Measurements from ENCODE around the gene GH1. TPM values are rescaled to one million over a fixed set of nuclear protein-coding genes. Genes with fewer than 3 reads are reported as not detected.

Gene GH1
- total RNA-seq, 2 donors from 2014 or later, result not detected

- H3K9me3 Mint-ChIP-seq, result no peaks in the 10 kb centered on the region
- H3K4me1 Mint-ChIP-seq (ENCODE audit: low read depth in 2 of 2), result peaks cover 0 to 15% of the 10 kb centered on the region in 2 donors
- no peak for ATAC-seq
- H3K27me3 Mint-ChIP-seq, result peaks cover 0 to 9% of the 10 kb centered on the region in 2 donors
- no peak for DNase-seq (ENCODE audit: low spot score)
- H3K4me3 Mint-ChIP-seq, result no peak overlapping the region
- H3K36me3 Mint-ChIP-seq, result no peaks in the 10 kb centered on the region
- no peak overlapping the region for H3K27ac Mint-ChIP-seq
Observed at GRCh38 chr17:63940584-63940983, 21.9 kb upstream of the GH1 start.

- H3K27me3 Mint-ChIP-seq, result peaks cover 0 to 9% of the 10 kb centered on the region in 2 donors
- H3K9me3 Mint-ChIP-seq, result no peaks in the 10 kb centered on the region
- no peak overlapping the region for H3K4me3 Mint-ChIP-seq
- ATAC-seq (no peak), DNase-seq (ENCODE audit: low spot score) (no peak)
- peaks cover 0 to 10% of the 10 kb centered on the region in 2 donors for H3K4me1 Mint-ChIP-seq (ENCODE audit: low read depth in 2 of 2)
- no peak overlapping the region for H3K27ac Mint-ChIP-seq
- no peaks in the 10 kb centered on the region for H3K36me3 Mint-ChIP-seq
Observed at GRCh38 chr17:63939884-63940283, 21.2 kb upstream of the GH1 start.

GRCh38 chr17:63939401-63939800, 20.8 kb upstream of the GH1 start:
- Mint-ChIP-seq H3K9me3 (no peaks in the 10 kb centered on the region), H3K27ac (no peak overlapping the region), H3K4me3 (no peak overlapping the region), H3K4me1 (ENCODE audit: low read depth in 2 of 2) (peaks cover 0 to 10% of the 10 kb centered on the region in 2 donors), H3K36me3 (no peaks in the 10 kb centered on the region), H3K27me3 (peaks cover 0 to 9% of the 10 kb centered on the region in 2 donors)
- DNase-seq (ENCODE audit: low spot score), result no peak
- no peak for ATAC-seq

GRCh38 chr17:63937920-63938319, 19.3 kb upstream of the GH1 start:
- ATAC-seq (no peak), DNase-seq (ENCODE audit: low spot score) (no peak)
- Mint-ChIP-seq H3K4me1 (ENCODE audit: low read depth in 2 of 2) (peaks cover 0 to 8% of the 10 kb centered on the region in 2 donors), H3K27me3 (peaks cover 0 to 8% of the 10 kb centered on the region in 2 donors), H3K36me3 (no peaks in the 10 kb centered on the region), H3K9me3 (no peaks in the 10 kb centered on the region), H3K4me3 (no peak overlapping the region), H3K27ac (peak overlapping the region in 1 of 2 donors; percentile 33)

GRCh38 chr17:63937319-63937718, 18.7 kb upstream of the GH1 start:
- Mint-ChIP-seq H3K36me3 (no peaks in the 10 kb centered on the region), H3K4me3 (no peak overlapping the region), H3K27me3 (peaks cover 0 to 2% of the 10 kb centered on the region in 2 donors), H3K4me1 (ENCODE audit: low read depth in 2 of 2) (peaks cover 3 to 7% of the 10 kb centered on the region in 2 donors), H3K9me3 (no peaks in the 10 kb centered on the region), H3K27ac (no peak overlapping the region)
- DNase-seq (ENCODE audit: low spot score) (no peak), ATAC-seq (no peak)

GRCh38 chr17:63934183-63935112, 15.8 kb upstream of the GH1 start:
- no peaks in the 10 kb centered on the region for H3K9me3 Mint-ChIP-seq
- H3K36me3 Mint-ChIP-seq, result no peaks in the 10 kb centered on the region
- DNase-seq (ENCODE audit: low spot score), result no peak
- H3K4me1 Mint-ChIP-seq (ENCODE audit: low read depth in 2 of 2), result peaks cover 14 to 16% of the 10 kb centered on the region in 2 donors
- H3K4me3 Mint-ChIP-seq, result no peak overlapping the region
- H3K27me3 Mint-ChIP-seq, result peaks cover 0 to 2% of the 10 kb centered on the region in 2 donors
- ATAC-seq, result no peak
- no peak overlapping the region for H3K27ac Mint-ChIP-seq

- no peak overlapping the region for H3K27ac Mint-ChIP-seq
Observed at GRCh38 chr17:63933598-63933997, 15.0 kb upstream of the GH1 start.

GRCh38 chr17:63932721-63933120, 14.1 kb upstream of the GH1 start:
- Mint-ChIP-seq H3K4me1 (ENCODE audit: low read depth in 2 of 2) (peaks cover 14 to 16% of the 10 kb centered on the region in 2 donors), H3K27me3 (peaks cover 0 to 2% of the 10 kb centered on the region in 2 donors), H3K36me3 (no peaks in the 10 kb centered on the region), H3K4me3 (peak overlapping the region; percentile 88), H3K9me3 (no peaks in the 10 kb centered on the region), H3K27ac (peak overlapping the region; percentile 55 to 89)
- no peak for DNase-seq (ENCODE audit: low spot score)
- ATAC-seq, result no peak

More at GRCh38 chr17:63933598-63933997, 15.0 kb upstream of the GH1 start:
- Mint-ChIP-seq H3K9me3 (no peaks in the 10 kb centered on the region), H3K36me3 (no peaks in the 10 kb centered on the region), H3K27me3 (peaks cover 0 to 2% of the 10 kb centered on the region in 2 donors), H3K4me3 (no peak overlapping the region), H3K4me1 (ENCODE audit: low read depth in 2 of 2) (peaks cover 14 to 16% of the 10 kb centered on the region in 2 donors)
- DNase-seq (ENCODE audit: low spot score), result no peak
- no peak for ATAC-seq

GRCh38 chr17:63931981-63932561, 13.4 kb upstream of the GH1 start, which contains the start of gene CD79B:
Gene CD79B, minus strand, starts transcription at chr17:63932331. Its CDS starts 70 bp downstream, at chr17:63932261.
- Mint-ChIP-seq H3K4me3 (peak within 1 kb of the TSS; percentile 88), H3K36me3 (no peaks in the 10 kb centered on the region), H3K27ac (peak within 1 kb of the TSS; percentile 55 to 89), H3K9me3 (no peaks in the 10 kb centered on the region), H3K27me3 (peaks cover 0 to 2% of the 10 kb centered on the region in 2 donors), H3K4me1 (ENCODE audit: low read depth in 2 of 2) (peaks cover 14 to 16% of the 10 kb centered on the region in 2 donors)
- DNase-seq (ENCODE audit: low spot score), result peak; percentile 68
- ATAC-seq, result peak; percentile 75 to 78

GRCh38 chr17:63930951-63931575, 12.4 kb upstream of the GH1 start:
- ATAC-seq (peak; percentile 84 to 86), DNase-seq (ENCODE audit: low spot score) (peak; percentile 81)
- Mint-ChIP-seq H3K4me1 (ENCODE audit: low read depth in 2 of 2) (peaks cover 14 to 16% of the 10 kb centered on the region in 2 donors), H3K4me3 (peak overlapping the region; percentile 88), H3K27ac (peak overlapping the region; percentile 55 to 89), H3K9me3 (no peaks in the 10 kb centered on the region), H3K27me3 (peaks cover 0 to under 1% of the 10 kb centered on the region in 2 donors), H3K36me3 (no peaks in the 10 kb centered on the region)

- Mint-ChIP-seq H3K27ac (peak overlapping the region in 1 of 2 donors; percentile 89), H3K9me3 (no peaks in the 10 kb centered on the region), H3K27me3 (no peaks in the 10 kb centered on the region), H3K4me3 (peak overlapping the region; percentile 88), H3K36me3 (no peaks in the 10 kb centered on the region), H3K4me1 (ENCODE audit: low read depth in 2 of 2) (peaks cover 14 to 16% of the 10 kb centered on the region in 2 donors)
- DNase-seq (ENCODE audit: low spot score) (no peak), ATAC-seq (no peak)
Observed at GRCh38 chr17:63929860-63930766, 11.5 kb upstream of the GH1 start.

GRCh38 chr17:63928966-63929695, 10.5 kb upstream of the GH1 start:
- no peak for ATAC-seq
- Mint-ChIP-seq H3K4me3 (no peak overlapping the region), H3K27me3 (no peaks in the 10 kb centered on the region), H3K9me3 (no peaks in the 10 kb centered on the region), H3K27ac (no peak overlapping the region), H3K4me1 (ENCODE audit: low read depth in 2 of 2) (peaks cover 14 to 16% of the 10 kb centered on the region in 2 donors), H3K36me3 (no peaks in the 10 kb centered on the region)
- no peak for DNase-seq (ENCODE audit: low spot score)

Measured in natural killer cell treated with Interleukin-12 subunit alpha and Interleukin-12 subunit beta and Interleukin-15 and Interleukin-18, amount 100 ng/mL, for 72 hours (primary cell).